Parathyroid adenoma (tissue), 2 donors: ENCODE measurements around the gene DMXL1.
"Not testable (repeated sequence)": the region's sequence is repeated elsewhere in the genome, so short reads cannot be mapped to it uniquely, and the experiment has no call there.

Source experiments
- H2AFZ ChIP-seq: fragments of 300-600 bp; sonication (generic); one replicate; pipeline ENCODE4 v1.7.0; 2017; ENCODE audit warnings: antibody characterized with exemption, mild to moderate bottlenecking
- H3K27ac ChIP-seq: fragments of 300-600 bp; sonication (generic); one replicate; pipeline ENCODE4 v1.7.0; 2017
- H3K27me3 ChIP-seq: fragments of 300-600 bp; sonication (generic); one replicate; pipeline ENCODE4 v1.7.0; 2017; ENCODE audit warnings: low read length; ENCODE audit not compliant: control insufficient read depth, insufficient read depth
- H3K36me3 ChIP-seq: fragments of 300-600 bp; sonication (generic); one replicate; pipeline ENCODE4 v1.7.0; 2017; ENCODE audit warnings: low read length; ENCODE audit not compliant: control insufficient read depth, insufficient read depth
- H3K4me1 ChIP-seq: fragments of 300-600 bp; sonication (generic); one replicate; pipeline ENCODE4 v1.7.0; 2017; ENCODE audit warnings: control low read depth
- H3K4me2 ChIP-seq: fragments of 300-600 bp; sonication (generic); one replicate; pipeline ENCODE4 v1.7.0; 2017; ENCODE audit warnings: low read length
- H3K4me3 ChIP-seq: fragments of 300-600 bp; sonication (generic); one replicate; pipeline ENCODE4 v1.7.0; 2017; ENCODE audit warnings: low read depth, low read length
- H3K79me2 ChIP-seq: fragments of 300-600 bp; sonication (generic); one replicate; pipeline ENCODE4 v1.7.0; 2017; ENCODE audit warnings: control low read depth
- H3K9ac ChIP-seq: fragments of 300-600 bp; sonication (generic); one replicate; pipeline ENCODE4 v1.7.0; 2017; ENCODE audit warnings: mild to moderate bottlenecking
- H3K9me3 ChIP-seq: fragments of 300-600 bp; sonication (generic); one replicate; pipeline ENCODE4 v1.7.0; 2017; ENCODE audit warnings: low read length; ENCODE audit not compliant: control insufficient read depth
- CTCF ChIP-seq: fragments of 300-600 bp; sonication (generic); IDR thresholded peaks from one replicate; pipeline ENCODE4 v1.7.0; 2017; ENCODE audit warnings: antibody characterized with exemption, mild to moderate bottlenecking
- donor health status: primary hyperparathyroidism.

Gene DMXL1

GRCh38 chr5:119118000-119118399 is 47.1 kb downstream of the DMXL1 start:
- no peaks in the 10 kb centered on the region for H3K4me1 ChIP-seq
- H3K36me3 ChIP-seq, result no peaks in the 10 kb centered on the region
- no peak overlapping the region for H3K4me3 ChIP-seq
- TF ChIP-seq CTCF, result no peak
- no peak overlapping the region for H3K27ac ChIP-seq
- no peaks in the 10 kb centered on the region for H3K27me3 ChIP-seq
- H3K79me2 ChIP-seq, result peaks cover 5% of the 10 kb centered on the region
- H2AFZ ChIP-seq, result no peak overlapping the region
- H3K9ac ChIP-seq, result no peak overlapping the region
- no peaks in the 10 kb centered on the region for H3K9me3 ChIP-seq
- H3K4me2 ChIP-seq, result no peak overlapping the region

DNA sequence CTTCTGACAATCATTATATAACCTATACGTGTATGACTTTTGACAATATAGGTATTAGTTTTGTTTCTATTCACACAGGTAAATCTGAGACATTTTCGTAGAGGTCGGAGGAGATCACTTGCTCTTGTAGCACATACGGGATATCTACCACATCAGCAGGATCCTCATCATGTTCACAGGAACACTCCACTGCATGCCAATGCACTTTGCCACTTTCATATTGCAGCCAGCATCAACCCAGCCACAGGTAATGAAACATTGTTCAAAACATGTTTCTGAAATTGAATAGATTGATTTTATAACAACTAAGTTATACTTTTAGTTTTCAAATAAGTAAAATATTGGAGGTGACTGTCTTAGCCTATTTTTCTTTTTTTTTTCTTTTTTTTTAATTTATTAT is 50.0 kb downstream of the DMXL1 start:
- no peaks in the 10 kb centered on the region for H3K36me3 ChIP-seq
- TF ChIP-seq CTCF, result no peak
- H3K9ac ChIP-seq, result no peak overlapping the region

DNA sequence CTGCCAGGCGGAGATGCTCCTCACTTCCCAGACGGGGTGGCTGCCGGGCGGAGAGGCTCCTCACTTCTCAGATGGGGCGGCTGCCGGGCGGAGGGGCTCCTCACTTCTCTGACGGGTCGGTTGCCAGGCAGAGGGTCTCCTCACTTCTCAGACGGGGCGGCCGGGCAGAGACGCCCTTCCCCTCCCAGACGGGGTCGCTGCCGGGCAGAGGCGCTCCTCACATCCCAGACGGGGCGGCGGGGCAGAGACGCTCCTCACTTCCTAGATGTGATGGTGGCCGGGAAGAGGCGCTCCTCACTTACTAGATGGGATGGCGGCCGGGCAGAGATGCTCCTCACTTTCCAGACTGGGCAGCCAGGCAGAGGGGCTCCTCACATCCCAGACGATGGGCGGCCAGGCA is 51.6 kb downstream of the DMXL1 start:
- H3K9me3 ChIP-seq, H2AFZ ChIP-seq, H3K4me2 ChIP-seq, H3K27ac ChIP-seq, H3K27me3 ChIP-seq, H3K36me3 ChIP-seq, H3K4me1 ChIP-seq, H3K9ac ChIP-seq, H3K4me3 ChIP-seq, H3K79me2 ChIP-seq: not testable (repeated sequence)

More for the DNA sequence above, 50.0 kb downstream of the DMXL1 start:
- no peaks in the 10 kb centered on the region for H3K9me3 ChIP-seq
- H3K4me3 ChIP-seq, result no peak overlapping the region
- no peaks in the 10 kb centered on the region for H3K27me3 ChIP-seq
- peaks cover 5% of the 10 kb centered on the region for H3K79me2 ChIP-seq
- H2AFZ ChIP-seq, result no peak overlapping the region
- no peaks in the 10 kb centered on the region for H3K4me1 ChIP-seq
- H3K4me2 ChIP-seq, result no peak overlapping the region
- H3K27ac ChIP-seq, result no peak overlapping the region

DNA sequence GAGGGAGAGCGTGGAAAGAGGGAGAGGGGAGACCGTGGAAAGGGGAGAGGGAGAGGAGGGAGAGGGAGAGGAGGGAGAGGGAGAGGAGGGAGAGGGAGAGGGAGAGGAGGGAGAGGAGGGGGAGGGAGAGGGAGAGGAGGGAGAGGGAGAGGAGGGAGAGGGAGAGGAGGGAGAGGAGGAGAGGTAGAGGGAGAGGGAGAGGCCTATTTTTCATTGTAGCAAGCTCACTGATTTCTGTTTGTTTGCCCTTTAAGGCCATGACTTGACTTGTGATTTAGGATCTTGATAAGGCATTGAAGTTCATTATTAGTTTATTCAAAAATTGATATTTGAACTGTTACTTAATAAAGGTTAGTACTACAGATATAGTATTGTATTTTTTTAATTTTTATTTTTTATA is 52.4 kb downstream of the DMXL1 start:
- Histone ChIP-seq H3K4me1 (no peaks in the 10 kb centered on the region), H3K9me3 (no peaks in the 10 kb centered on the region), H3K4me2 (no peak overlapping the region), H3K9ac (no peak overlapping the region), H3K79me2 (peaks cover 5% of the 10 kb centered on the region), H3K27me3 (no peaks in the 10 kb centered on the region), H2AFZ (no peak overlapping the region), H3K36me3 (no peaks in the 10 kb centered on the region), H3K4me3 (no peak overlapping the region), H3K27ac (no peak overlapping the region)
- no peak for TF ChIP-seq CTCF

GRCh38 chr5:119129770-119130169 is 58.9 kb downstream of the DMXL1 start:
- TF ChIP-seq CTCF, result no peak
- Histone ChIP-seq H3K36me3 (no peaks in the 10 kb centered on the region), H3K27ac (no peak overlapping the region)

More at GRCh38 chr5:119129770-119130169, 58.9 kb downstream of the DMXL1 start:
- no peaks in the 10 kb centered on the region for H3K27me3 ChIP-seq
- no peak overlapping the region for H3K9ac ChIP-seq
- H3K4me2 ChIP-seq, result no peak overlapping the region
- no peak overlapping the region for H3K4me3 ChIP-seq
- H3K9me3 ChIP-seq, result no peaks in the 10 kb centered on the region
- no peaks in the 10 kb centered on the region for H3K4me1 ChIP-seq
- no peaks in the 10 kb centered on the region for H3K79me2 ChIP-seq
- no peak overlapping the region for H2AFZ ChIP-seq
